HG03439 (cell line): ENCODE measurements around the gene DISP2.

ENCODE experiments used
- ATAC-seq: cut with Tn5 transposase; IDR thresholded peaks from one replicate; pipeline ENCODE4 v1.9.1; 2021; ENCODE audit warnings: mild to moderate bottlenecking, moderate library complexity; ENCODE audit not compliant: unreplicated experiment

The DISP2 gene

GRCh38 chr15:40418126-40418525, 60.1 kb downstream of the DISP2 start:
- ATAC-seq, result no peak

GRCh38 chr15:40420071-40420713, 62.2 kb downstream of the DISP2 start:
- no peak for ATAC-seq

GRCh38 chr15:40420793-40421192, 62.8 kb downstream of the DISP2 start:
- no peak for ATAC-seq

GRCh38 chr15:40421246-40422157, 63.5 kb downstream of the DISP2 start:
- no peak for ATAC-seq

GRCh38 chr15:40424483-40425115, 66.6 kb downstream of the DISP2 start:
- no peak for ATAC-seq

GRCh38 chr15:40425681-40426080, 67.7 kb downstream of the DISP2 start:
- no peak for ATAC-seq

GRCh38 chr15:40427188-40427587, 69.2 kb downstream of the DISP2 start:
- ATAC-seq, result no peak

GRCh38 chr15:40428185-40428584, 70.2 kb downstream of the DISP2 start:
- no peak for ATAC-seq
